GM18499 (cell line): ENCODE measurements around the gene FAM98C.
A peak's percentile ranks its signal among the peaks of the same experiment; 100 is the strongest.
"Not testable (repeated sequence)": the region's sequence is repeated elsewhere in the genome, so short reads cannot be mapped to it uniquely, and the experiment has no call there.

Source experiments
- ATAC-seq: cut with Tn5 transposase; IDR thresholded peaks from one replicate; pipeline ENCODE4 v1.9.1; 2021; ENCODE audit warnings: moderate number of reproducible peaks; ENCODE audit not compliant: insufficient read depth, unreplicated experiment

The FAM98C gene

DNA sequence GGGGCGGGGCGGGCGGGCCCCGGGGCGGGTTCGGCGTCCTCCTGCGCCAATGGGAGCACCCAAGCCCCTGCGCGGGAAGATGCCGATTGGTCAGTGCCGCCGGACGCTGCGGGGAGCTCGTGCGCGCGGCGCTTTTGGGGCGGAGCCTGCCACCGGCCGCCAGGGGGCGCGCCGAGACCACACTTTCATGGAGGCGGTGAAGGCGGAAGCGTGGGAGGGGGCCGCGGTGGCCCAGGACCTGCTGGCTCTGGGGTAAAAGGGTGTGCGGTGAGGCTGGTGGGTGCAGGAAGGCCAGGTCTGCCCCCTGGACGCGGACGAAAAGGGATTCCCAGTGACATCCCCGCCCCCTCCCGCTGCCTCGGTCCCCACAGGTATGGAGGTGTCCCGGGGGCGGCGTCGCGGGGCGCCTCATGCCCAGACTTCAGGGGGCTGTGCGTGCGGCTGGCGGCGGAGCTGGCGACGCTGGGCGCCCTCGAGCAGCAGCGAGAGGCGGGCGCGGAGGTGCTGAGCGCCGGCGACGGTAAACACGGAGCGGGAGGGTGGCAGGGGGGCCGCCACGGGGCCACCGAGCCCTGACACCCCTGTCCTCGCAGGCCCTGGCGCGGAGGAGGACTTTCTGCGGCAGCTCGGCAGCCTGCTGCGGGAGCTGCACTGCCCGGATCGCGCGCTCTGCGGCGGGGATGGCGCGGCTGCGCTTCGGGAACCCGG lies at the start of gene FAM98C:
TSS of gene FAM98C (plus strand) at position 127 of the 708 bp plus-strand sequence. CDS start at position 188, 61 bp downstream.
- ATAC-seq, result peak; percentile 67

DNA sequence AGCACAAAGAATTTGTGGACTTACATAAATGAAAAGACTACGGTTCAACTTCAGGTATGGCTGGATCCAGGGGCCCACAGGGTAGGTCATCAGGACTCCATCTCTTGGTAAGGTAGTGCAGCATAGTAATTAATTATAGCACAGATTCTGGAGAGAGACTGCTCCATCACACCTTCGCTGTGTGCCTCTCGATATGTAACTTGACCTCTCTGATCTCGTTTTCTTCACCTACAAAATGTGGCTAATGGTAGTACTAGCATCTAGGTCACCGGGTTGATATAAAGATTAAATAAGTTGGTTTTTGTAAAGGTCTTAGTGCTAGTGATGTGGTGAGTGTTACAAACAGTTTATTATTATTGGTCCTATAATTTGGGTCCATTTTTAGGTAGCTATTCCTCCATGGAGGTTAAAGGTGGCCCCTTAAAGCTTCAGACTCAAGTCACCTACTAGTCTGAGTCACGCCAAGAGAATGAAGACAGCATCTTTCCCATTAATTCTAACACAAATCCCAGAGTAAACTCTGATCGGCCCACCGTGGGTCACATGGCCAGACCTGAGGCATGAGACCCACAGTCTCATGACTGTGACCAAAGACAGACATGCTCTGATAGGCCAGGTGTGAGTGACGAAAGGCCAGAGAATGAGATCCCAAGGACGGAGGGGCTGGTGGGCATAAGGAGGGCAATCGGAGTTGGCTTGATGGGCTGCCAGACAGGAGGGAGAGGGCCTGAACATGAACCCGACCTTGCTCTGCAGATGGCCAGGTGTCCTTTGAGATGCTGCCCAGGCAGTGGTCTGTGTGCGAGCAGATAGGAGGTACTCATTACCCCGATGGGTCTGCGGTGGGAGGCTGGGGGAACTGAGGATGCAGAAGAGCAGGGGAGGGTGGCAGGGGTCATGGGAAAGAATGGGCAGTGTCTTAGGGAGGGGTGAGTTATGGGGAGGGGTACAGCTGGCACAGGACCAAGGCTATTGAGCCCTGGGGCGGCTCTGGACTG lies 46.9 kb upstream of the FAM98C start:
- ATAC-seq, result no peak

DNA sequence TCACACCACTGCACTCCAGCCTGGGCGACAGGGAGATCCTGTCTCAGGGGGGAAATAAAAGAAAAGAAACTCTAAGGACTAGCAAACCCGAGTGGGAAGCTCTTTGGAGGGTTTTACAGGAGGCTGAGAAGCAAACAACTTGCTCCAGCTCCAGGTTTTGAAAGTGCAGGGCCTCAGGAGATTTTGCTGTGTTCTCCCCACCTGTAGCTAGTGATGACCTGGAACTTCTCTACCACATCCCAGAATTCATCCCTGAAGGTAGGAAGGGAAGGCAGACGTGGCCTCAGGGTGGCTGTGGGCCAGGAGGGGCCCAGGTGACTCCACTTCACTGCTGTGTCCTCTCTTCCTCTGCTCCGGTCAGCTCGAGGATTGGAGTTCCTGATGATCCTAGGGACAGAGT lies 44.8 kb upstream of the FAM98C start:
- ATAC-seq, result no peak

DNA sequence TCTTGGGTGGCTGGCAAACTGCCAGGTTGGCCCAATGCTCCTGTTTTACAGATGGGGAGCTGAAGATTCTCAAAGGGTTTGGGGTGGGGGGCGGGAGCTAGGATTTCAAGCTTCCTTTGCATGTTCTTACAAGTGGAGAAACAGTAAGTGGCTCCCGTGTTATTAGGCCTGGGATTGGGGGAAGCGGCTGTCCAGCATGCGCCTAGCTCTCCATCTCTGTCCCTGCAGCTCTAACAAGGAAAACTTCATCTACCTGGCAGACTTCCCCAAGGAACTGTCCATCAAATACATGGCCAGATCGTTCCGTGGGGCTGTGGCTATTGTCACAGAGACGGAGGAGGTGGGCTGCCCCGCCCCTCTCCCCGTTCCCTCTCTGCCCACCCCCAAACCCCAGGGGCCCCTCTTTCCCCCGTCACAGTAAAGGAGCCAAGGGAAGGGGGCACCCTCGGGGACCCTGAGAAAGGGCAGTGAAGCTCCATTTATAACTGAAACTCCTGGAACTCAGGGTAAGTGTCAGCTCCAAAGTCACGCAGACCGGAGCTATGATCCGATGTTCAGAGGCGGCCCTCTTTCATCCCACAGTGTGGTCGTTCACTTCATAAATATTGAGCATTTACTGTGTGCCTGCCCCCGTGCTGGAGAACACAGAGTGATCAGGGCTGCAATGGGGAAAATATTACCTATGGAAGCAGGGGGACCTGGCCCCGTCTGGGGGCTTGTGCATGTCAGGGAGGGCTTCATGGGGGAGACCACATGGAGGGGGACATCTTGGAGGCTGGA lies 43.5 kb upstream of the FAM98C start:
- no peak for ATAC-seq

DNA sequence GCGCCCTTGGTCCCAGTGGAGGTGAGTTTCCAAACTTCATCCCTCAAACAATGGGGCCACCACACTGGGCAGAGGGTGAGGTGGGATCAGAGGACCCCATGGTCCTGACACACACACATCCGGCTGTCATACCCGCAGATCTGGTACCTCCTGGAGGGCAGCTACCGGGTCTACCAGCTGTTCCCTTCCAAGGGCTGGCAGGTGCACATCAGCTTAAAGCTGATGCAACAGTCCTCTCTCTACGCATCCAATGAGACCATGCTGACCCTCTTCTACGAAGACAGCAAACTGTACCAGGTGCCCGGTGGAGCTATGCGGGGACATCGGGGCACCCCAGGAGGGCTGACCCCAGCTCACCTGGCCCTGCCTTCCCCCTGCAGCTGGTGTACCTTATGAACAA lies 42.5 kb upstream of the FAM98C start:
- ATAC-seq, result no peak

DNA sequence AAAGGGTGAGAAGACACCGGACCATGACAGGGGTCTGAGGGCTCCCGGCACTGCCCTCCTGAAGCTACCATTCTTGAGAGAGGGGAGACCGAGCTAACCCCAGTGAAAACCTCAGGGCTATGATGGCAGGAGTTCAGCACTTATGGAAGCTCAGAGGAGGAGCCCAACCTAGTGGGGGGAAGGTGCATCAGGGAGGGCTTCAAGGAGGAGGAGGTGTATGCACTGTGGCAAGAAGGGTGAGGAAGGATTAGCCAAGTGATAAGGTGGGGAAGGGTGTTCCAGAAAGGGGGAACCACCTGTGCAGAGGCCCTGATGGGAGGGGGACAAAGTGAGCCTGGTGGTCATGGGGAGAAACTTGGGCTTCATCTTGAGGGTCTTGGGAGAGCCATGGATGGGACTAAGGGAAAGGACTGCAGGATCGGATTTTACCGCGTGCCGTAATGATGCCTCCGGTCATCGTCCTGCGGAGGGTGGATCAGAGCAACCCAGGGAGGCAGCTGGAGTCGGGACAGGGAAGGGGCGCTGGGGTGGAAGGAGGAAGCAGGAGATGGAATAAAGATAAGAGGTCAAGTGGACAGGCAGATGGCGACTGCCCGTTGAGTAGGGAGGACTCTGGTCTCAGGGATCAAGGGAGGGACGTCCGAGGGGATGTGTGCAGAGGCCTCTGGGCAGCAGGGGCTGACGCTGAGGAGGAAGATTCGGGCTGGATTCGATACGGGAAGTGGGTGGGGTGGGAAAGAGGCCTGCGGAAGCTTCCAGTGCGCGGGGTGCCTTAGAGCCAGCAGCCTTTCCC lies 41.9 kb upstream of the FAM98C start:
- ATAC-seq, result no peak

DNA sequence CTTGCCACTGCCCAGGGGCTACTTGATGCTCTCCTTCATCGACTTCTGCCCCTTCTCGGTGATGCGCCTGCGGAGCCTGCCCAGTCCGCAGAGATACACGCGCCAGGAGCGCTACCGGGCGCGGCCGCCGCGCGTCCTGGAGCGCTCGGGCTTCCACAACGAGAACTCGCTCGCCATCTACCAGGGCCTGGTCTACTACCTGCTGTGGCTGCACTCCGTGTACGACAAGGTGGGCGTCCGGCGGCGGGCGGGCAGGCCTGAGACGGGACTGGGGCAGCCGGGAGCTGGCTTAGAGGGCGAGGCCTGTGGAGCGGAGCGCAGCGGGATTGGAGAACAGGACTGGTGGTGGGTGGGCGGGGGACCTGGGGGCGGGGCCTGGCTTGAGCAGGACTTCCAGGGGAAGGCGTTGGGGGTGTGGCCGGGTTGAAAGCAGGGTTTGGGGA lies 41.2 kb upstream of the FAM98C start:
- no peak for ATAC-seq

DNA sequence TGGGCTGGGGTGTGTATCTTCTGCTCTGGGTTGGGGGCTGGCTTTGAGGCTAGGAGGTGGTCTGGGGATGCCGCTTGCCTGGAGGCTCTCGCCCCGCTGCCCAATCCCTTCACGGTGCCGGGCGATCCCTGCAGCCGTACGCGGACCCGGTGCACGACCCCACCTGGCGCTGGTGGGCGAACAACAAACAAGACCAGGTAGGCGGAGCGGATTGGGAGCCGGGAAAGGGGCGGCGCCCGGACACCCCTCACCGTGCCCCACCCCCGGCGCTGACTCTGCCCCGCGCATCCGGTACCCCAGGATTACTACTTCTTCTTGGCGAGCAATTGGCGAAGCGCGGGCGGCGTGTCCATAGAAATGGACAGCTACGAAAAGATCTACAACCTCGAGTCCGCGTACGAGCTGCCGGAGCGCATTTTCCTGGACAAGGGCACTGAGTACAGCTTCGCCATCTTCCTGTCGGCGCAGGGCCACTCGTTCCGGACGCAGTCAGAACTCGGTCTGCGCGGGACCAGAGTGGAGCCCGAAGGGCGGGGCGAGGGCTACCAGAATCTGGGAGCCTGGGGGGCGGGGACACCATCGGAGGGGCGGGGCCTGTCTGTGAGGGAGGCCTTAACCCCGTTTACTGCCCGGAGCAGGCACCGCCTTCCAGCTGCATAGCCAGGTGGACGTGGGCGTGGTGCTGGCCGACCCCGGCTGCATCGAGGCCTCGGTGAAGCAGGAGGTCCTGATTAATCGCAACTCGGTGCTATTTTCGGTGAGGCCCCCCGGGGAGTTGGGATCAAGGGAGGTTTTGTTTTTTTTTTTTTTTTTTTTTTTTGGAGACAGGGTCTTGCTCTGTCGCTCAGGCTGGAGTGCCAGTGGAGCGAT lies 40.6 kb upstream of the FAM98C start:
- ATAC-seq, result no peak

DNA sequence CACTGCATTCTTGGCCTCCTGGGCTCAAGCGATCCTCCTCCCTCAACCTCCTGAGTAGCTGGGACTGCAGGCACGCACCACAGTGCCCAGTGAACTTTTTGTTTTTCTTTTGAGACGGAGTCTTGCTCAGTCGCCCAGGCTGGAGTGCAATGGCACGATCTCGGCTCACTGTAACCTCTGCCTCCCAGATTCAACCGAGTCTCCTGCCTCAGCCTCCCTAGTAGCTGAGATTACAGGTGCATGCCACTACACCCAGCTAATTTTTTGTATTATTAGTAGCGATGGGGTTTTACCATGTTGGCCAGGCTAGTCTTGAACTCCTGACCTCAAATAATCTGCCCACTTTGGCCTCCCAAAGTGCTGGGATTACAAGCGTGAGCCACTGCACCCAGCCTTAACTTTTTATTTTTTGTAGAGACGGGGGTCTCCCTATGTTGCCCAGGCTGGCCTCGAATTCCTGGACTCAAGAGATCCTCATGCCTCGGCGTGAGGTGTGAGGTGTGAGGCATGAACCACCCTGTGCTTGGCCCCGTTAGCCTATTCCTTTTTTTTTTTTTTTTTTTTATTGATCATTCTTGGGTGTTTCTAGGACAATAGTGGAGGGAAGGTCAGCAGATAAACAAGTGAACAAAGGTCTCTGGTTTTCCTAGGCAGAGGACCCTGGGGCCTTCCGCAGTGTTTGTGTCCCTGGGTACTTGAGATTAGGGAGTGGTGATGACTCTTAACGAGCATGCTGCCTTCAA lies 39.8 kb upstream of the FAM98C start:
- ATAC-seq, result not testable (repeated sequence)

DNA sequence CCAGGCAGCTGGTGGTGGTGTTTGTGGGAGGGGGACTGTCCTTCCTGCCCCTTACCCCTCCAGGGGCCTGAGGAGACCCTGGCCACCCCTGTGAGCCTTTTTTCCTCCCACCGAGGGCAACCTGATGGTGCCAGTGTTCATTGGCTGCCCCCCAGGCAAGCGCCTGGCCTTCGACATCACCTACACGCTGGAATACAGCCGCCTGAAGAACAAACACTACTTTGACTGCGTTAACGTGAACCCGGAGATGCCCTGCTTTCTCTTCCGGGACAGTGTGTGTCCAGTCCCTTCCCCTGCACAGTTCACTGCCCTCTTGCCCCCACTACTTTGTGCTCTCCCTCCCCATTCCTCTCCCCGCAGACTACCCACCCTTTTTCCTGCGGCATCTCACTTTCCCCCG lies 35.9 kb upstream of the FAM98C start:
- no peak for ATAC-seq

DNA sequence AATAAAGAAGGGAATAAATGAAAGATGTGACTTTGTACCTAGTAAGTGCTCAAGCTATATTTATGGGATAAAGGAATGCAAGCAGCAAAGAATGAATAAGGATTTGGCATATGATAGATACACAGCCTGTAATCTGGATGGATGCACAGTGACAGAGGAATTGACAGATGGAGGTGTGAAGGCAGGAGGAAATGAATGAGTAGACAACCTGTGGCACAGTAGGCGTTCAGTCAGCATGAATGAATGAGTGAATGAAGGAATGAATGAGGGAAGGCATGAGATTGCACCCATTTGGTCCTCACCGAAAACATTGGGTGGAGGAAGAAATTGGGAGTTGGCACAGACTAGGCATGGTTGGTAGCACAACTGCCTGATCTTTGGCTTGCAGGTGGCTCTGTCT lies 33.3 kb upstream of the FAM98C start:
- no peak for ATAC-seq

DNA sequence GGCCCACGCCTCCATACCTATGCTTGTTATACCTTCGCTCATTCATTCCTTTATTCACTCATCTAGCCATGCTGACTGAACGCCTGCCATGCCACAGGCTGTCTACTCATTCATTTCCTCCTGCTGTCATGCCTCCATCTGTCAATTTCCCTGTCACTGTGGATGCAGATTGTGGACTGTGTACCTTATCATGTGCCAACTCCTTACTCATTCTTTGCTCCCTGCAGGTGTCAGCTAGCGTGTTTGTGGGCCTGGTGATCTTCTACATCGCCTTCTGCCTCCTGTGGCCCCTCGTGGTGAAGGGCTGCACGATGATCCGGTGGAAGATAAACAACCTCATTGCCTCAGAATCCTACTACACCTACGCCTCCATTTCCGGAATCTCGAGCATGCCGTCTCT lies 32.6 kb upstream of the FAM98C start:
- ATAC-seq, result no peak

DNA sequence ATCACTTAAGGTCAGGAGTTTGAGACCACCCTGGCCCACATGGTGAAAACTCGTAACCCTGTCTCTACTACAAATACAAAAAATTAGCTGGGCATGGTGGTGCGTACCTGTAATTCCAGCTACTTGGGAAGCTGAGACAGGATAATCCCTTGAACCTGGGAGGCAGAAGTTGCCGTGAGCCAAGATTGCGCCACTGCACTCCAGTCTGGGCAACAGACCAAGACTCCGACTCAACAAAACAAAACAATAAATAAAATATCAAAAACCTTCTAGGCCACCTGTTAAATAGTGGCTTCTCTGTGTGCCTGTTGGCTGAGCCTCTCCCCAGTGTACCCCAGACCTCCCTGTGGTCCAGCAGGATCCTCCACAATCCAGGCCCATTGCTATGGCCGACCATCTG lies 31.8 kb upstream of the FAM98C start:
- no peak for ATAC-seq

DNA sequence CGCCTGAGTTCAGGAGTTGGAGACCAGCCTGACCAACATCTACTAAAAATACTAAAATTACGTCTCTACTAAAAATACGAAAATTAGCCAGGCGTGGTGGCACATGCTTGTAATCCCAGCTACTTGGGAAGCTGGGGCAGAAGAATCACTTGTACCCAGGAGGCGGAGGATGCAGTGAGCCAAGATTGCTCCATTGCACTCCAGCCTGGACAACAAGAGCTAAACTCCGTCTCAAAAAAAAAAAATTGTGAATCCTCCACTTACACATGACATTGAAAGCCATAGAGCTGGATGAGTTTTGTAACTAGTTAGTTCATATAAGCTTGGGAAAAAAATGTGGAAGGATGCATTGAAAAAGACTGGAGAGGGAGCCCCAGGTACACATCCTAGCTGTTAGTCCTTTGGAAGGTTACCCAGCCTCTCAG lies 29.0 kb upstream of the FAM98C start:
- no peak for ATAC-seq

DNA sequence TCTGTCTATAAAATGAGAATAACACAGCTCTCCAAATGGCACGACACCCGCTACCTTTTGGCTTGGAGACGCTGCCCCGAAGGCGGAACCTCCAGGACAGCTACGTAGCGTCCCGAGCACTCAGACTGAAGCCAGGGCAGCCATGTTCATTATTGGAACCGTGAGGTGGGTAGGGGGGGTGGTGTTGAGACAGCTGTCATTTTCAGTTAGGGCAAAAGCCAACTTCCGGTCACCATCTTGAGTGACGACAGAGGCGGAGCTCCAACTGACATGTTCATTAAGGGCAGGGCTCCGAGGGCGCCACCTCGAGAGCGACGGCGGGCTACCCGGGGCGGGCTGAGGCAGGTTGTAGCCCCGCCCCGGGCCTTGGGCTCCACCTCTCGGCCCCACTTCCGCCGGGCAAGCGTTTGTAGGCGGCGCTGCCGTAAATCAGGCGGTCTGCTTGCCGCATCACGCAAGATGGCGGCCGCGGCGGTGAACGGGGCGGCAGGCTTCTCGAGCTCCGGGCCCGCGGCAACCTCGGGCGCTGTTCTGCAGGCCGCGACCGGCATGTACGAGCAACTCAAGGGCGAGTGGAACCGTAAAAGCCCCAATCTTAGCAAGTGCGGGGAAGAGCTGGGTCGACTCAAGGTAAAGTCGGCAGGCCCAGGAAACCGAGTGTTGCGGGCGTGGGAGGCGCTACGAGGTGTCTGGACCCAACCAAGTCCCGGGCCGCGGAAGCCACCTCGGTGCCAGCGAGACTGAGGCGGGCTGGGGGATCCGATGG lies 28.4 kb upstream of the FAM98C start, which contains the start of gene PSMD8:
TSS of gene PSMD8 (plus strand) at position 240 of the 766 bp plus-strand sequence. CDS start at position 271, 31 bp downstream.
- peak; percentile 68 for ATAC-seq

DNA sequence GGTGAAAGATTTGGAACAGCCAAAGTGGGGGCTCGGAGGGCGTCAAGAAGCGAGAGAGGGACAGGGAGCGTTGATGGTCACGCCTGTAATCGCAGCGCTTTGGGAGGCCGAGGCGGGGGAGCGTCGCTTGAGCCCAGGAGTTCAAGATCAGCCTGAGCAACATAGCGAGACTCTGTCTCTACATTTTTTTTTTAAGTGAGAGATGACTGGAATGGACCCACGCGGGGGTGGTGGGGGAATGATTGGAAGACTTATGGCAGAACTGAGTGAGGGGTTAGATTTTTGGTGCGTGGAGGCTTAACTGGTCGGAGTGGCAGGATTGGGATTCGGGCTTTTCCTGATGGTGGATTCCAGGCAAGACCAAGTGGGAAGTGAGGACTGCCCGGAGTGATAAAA lies 27.8 kb upstream of the FAM98C start:
- ATAC-seq, result no peak

DNA sequence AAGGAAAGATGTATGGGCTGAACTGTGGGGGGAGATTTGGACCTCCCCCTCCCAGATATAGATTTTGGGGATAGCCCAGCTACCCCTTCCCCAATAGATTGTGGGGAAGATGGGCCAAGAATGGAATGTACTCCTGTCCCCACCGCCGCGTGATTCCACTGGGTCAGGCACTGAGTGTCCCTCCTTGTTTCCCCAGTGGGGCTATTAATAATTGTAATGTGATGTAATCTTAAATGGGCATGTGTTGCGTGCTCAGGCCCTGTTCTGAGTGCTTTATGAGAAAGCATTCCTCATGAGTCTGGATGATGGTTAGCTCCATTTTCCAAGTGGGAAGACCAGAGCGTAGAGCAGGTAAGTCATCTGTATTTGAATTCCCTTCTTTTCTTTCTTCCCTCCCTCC lies 27.1 kb upstream of the FAM98C start:
- ATAC-seq, result no peak
